ENCODE results near the gene TBCB.
"Not testable (repeated sequence)": the region's sequence is repeated elsewhere in the genome, so short reads cannot be mapped to it uniquely, and the experiment has no call there.

Gene TBCB

GRCh38 chr19:36115453-36116343 lies at the start of gene TBCB:
TBCB (plus strand) TSS chr19:36115468; CDS start chr19:36115561, 93 bp downstream.
- peak; percentile 83 to 86 for DNase-seq (ENCODE audit: low read depth in 2 of 2)

- DNase-seq (ENCODE audit: low read depth in 2 of 2) = no peak
Measured at GRCh38 chr19:36067681-36068080, 47.6 kb upstream of the TBCB start.

DNA sequence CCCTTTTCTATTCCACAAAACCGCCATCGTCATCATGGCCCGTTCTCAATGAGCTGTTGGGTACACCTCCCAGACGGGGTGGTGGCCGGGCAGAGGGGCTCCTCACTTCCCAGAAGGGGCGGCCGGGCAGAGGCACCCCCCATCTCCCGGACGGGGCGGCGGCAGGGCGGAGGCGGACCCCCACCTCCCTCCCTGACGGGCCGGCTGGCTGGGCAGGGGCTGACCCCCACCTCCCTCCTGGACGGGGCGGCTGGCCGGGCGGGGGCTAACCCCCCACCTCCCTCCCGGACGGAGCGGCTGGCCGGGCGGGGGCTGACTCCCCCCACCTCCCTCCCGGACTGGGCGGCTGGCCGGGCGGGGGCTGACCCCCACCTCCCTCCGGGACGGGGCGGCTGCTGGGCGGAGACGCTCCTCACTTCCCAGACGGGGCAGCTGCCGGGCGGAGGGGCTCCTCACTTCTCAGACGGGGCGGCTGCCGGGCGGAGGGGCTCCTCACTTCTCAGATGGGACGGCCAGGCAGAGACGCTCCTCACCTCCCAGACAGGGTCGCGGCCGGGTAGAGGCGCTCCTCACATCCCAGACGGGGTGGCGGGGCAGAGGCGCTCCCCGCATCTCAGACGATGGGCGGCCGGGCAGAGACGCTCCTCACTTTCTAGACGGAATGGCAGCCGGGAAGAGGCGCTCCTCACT lies 46.3 kb upstream of the TBCB start:
- not testable (repeated sequence) for DNase-seq (ENCODE audit: low read depth in 2 of 2)

DNA sequence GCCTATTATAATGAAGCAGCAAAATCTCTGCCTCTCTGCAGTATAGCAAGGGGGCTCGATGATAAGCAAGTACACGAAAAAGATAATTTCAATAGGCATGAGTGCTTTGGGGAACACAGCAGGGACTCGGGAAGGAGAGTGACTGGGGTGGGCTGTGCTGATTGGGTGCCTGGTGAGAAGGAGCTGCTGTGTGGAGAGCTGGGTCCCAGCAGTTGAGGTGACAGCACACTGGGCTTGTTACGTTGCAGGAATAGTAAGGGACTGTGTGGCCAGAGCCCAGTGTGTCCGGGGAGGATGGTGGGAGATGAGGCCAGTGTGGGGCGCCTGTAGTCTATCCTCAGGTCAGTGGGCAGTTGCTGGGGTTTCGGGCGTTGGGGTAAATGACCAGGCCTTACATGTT lies 43.2 kb upstream of the TBCB start:
- no peak for DNase-seq (ENCODE audit: low read depth in 2 of 2)

DNA sequence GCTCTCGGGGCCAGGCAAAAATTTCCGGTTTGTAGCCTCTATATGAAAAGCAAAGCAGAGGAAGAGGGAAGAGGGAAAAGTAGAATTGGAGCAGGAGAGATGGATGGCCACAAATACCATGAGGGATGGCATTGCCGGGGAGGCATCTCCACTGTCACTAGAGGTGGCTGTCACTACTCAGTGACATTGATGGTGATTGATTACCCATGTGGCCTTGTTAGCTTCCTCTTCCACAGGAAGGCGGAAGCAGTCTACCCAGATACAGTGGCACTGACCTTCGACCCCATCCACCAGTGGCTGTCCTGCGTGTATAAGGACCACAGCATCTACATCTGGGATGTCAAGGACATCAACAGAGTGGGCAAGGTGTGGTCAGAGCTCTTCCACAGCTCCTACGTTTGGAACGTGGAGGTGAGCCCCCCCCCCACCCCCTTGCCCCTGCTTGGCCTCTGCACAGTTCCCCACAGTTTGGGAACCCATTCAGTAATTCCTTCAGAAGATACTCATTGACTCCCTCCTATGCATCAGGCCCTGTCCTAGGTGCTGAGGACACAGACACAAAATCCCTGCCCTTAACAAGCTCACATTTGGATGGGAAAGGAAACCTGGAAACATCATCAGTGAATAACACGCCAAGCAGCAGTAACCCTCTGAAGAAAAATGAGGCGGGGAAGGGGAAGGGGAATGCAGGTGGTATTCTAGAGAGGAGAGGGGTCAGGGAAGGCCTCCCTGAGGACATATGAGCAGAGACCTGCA lies 42.0 kb upstream of the TBCB start:
- no peak for DNase-seq (ENCODE audit: low read depth in 2 of 2)

- DNase-seq (ENCODE audit: low read depth in 2 of 2) = no peak
Measured at GRCh38 chr19:36079389-36079945, 35.8 kb upstream of the TBCB start.

DNA sequence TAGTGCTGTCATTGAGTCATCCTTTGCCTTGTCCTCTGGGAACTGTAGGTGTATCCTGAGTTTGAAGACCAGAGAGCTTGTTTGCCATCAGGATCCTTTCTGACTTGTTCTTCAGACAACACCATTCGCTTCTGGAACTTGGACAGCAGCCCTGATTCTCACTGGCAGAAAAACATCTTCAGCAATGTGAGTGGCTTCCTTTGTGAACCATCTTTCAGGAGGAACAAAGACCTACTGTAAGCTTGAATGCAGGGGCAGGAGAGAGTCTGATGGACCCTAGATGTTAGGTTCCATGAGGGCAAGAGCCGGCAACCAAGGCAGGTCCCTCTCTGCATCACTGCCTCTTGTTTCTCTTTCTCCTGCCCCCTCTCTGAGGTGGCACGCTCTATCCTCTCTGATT lies 33.9 kb upstream of the TBCB start:
- DNase-seq (ENCODE audit: low read depth in 2 of 2) = no peak

DNA sequence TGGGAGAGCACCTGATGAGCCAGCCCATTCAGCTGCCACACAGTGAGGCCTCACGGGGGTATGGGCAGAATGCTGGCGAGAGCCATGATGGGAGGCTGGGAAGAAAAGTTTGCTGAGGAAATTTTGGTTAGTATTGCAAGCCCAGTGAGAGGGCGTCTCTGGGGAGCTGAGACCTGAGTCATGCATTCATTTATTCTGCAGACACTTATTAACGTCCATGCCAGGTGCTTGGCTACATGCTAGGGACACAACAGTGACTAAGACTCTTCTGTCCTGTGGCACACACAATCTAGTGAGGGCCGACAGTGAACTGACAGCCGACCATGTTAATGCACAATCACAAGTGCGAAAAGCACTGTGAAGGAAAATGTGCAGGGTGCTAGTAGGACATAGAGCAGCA lies 33.4 kb upstream of the TBCB start:
- DNase-seq (ENCODE audit: low read depth in 2 of 2) = no peak

GRCh38 chr19:36082916-36083315 lies 32.4 kb upstream of the TBCB start:
- DNase-seq (ENCODE audit: low read depth in 2 of 2) = no peak

DNA sequence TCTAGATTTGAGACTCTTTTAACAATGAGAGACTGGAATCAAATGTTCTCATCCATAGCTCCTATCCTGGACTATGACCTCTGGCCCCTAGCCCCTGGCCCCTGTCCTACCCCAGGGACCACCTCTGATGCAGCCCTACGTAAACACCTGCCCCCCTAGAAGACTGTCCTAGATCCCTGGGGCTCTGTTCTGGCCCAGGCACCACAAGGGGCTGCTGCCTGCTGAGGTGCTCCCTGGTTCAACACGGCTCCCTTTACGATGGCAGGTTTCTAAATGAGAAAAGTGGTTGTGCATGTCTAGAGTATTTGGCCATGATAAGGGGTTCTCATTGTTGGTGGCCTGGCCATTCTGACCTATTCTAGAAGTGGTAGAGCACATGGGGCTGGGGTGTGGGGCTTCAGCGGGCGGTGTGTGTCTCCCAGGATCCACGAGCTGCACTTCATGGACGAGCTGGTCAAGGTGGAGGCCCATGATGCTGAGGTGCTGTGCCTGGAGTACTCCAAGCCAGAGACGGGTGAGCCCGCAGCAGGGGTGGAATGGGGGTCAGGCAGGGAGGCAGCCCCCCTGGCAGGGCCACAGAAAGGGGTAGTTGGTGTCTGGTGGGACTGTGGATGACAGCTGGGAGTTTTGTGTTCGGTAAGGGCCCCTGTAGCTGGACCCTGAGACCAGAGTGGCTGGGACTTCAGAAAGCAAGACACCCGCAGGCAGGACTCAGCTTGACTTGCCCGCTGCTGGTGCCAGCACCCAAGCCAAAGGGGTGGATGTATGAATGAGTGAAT lies 30.8 kb upstream of the TBCB start:
- no peak for DNase-seq (ENCODE audit: low read depth in 2 of 2)

DNA sequence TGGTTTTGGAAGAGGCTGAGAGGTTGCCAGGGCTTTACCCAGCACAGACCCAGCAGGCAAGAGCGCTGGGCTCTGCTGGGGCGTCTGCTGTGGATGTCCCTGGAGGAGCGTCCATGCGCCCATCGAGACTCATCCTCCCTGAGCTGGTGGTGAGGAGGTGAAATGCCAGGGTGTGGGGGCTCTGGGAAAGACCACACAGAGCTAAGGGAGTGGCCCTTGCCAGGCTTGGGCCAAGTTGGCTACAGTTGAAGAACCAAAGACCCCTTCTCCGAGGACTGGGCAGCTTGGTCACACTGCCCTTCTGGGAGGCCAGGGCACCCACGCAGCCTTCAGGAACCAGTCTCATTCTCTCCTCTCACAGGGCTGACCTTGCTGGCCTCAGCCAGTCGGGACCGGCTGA lies 28.9 kb upstream of the TBCB start:
- no peak for DNase-seq (ENCODE audit: low read depth in 2 of 2)

DNA sequence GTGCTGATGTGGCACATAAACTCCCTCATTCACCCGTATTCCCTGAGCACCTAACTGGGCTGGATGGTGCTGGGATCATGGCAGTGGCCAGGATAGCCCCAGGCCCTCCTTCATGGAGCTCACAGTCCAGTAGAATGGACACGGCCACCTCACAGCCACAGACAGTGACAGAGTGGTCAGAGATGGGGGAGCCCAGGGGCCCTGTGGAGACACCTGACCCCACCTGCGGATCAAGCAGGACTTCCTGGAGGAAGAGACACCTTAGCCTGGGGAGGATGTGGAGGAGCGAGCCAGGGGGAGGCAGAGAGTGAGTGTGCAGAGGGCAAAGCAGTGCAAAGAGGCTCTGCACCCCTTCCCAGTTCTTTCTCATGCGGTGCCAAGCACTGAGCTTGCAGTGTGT lies 25.4 kb upstream of the TBCB start:
- no peak for DNase-seq (ENCODE audit: low read depth in 2 of 2)

GRCh38 chr19:36090910-36091695 lies 24.2 kb upstream of the TBCB start:
- no peak for DNase-seq (ENCODE audit: low read depth in 2 of 2)

- DNase-seq (ENCODE audit: low read depth in 2 of 2) = no peak
Measured at GRCh38 chr19:36092566-36092965, 22.7 kb upstream of the TBCB start.

DNA sequence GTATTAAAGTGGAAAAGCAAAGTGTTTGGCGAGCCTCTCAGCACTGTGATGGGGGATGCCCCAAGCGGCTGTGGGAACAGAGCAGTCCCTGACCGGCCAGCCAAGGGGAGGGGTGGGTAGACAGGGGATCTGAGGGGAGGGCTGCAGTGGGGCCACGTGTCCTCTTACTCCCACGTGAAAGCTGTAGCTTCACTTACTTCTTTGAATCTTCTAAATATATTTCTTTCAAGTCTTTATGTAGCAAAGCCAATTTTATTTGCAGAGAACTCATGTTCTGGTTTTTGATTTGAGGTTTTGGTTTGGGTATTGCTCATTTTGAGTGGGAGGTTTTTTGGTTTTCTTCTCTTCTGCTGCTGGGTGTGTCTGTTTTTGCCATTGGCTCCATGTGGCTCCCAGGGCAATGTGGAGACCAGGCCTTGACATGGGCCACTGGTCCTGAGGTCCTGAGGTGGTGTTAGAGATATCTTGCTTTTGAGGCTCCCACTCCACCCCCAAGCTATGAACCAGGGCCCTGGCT lies 22.1 kb upstream of the TBCB start:
- no peak for DNase-seq (ENCODE audit: low read depth in 2 of 2)

DNA sequence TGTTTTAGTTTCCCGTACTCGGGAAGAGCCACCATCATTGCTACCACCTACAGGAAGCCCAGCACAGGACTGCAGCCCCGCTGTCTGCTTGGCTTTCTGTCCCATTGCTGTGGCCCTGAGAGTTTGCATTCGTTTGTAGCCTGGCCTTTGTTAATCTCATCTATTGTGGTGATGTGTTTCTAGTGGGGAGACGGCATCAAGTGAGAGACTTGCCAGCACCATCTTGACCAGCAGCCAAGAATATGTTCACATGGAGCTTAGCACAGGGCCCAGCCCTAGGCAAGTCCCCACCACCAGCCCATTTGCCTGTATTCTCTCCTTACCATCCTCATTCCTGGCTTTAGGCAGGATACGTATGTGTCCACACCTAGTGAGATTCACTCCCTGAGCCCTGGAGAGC lies 21.6 kb upstream of the TBCB start:
- no peak for DNase-seq (ENCODE audit: low read depth in 2 of 2)

DNA sequence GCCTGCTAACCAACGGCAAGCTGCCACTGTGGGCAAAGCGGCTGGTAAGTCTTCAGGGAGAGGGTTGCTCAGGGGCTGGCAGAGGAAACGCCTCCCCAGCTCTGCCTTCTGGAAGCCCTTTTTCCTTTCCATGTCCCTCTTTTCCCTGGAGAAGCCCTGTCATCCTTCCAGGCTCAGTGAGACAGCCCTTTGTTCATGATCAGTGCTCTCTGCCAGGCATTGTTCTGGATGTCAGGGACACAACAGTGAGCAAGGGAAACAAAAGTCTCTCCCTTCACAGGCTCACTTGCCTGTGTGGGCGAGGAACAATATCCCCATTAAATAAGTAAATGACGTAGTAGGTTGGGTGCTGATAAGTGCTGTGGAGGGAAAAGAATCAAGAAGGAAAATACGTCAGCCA lies 18.2 kb upstream of the TBCB start:
- DNase-seq (ENCODE audit: low read depth in 2 of 2) = no peak

GRCh38 chr19:36099166-36099785 lies 16.0 kb upstream of the TBCB start:
- no peak for DNase-seq (ENCODE audit: low read depth in 2 of 2)

- DNase-seq (ENCODE audit: low read depth in 2 of 2) = no peak
Measured at GRCh38 chr19:36100476-36100875, 14.8 kb upstream of the TBCB start.

All from stimulated activated CD8-positive, alpha-beta memory T cell treated with anti-CD3 and anti-CD28 coated beads, Interleukin-7, amount 100 ng/mL, for 4 hours (primary cell).